ENCODE measurements around the gene CRHBP.
"Not testable (repeated sequence)": the region's sequence is repeated elsewhere in the genome, so short reads cannot be mapped to it uniquely, and the experiment has no call there.

The CRHBP gene

GRCh38 chr5:76960004-76960625 lies 7.3 kb downstream of the CRHBP start:
- peak; percentile 60 to 67 for DNase-seq

GRCh38 chr5:76964060-76964459 lies 11.2 kb downstream of the CRHBP start:
- DNase-seq = no peak

GRCh38 chr5:76971511-76971910 lies 18.7 kb downstream of the CRHBP start:
- no peak for DNase-seq

GRCh38 chr5:76972689-76973088 lies 19.8 kb downstream of the CRHBP start:
- DNase-seq = no peak

- DNase-seq = no peak
Observed at GRCh38 chr5:76974785-76975184, 21.9 kb downstream of the CRHBP start.

- no peak for DNase-seq
Observed at GRCh38 chr5:76978869-76979268, 26.0 kb downstream of the CRHBP start.

GRCh38 chr5:76980518-76981144 lies 27.8 kb downstream of the CRHBP start:
- no peak for DNase-seq

- DNase-seq = no peak
Observed at GRCh38 chr5:76982450-76982849, 29.6 kb downstream of the CRHBP start.

- no peak for DNase-seq
Observed at GRCh38 chr5:76983468-76983867, 30.6 kb downstream of the CRHBP start.

GRCh38 chr5:76986825-76987526 lies 34.1 kb downstream of the CRHBP start:
- no peak for DNase-seq

- DNase-seq = no peak
Observed at GRCh38 chr5:76990899-76991459, 38.1 kb downstream of the CRHBP start.

- DNase-seq = not testable (repeated sequence)
Observed at GRCh38 chr5:76993436-76993835, 40.6 kb downstream of the CRHBP start.

GRCh38 chr5:76994337-76994736 lies 41.5 kb downstream of the CRHBP start:
- DNase-seq = no peak

GRCh38 chr5:76998251-76998650 lies 45.4 kb downstream of the CRHBP start:
- DNase-seq = not testable (repeated sequence)

- peak; percentile 25 to 38 for DNase-seq
Observed at GRCh38 chr5:76999451-76999850, 46.6 kb downstream of the CRHBP start.

GRCh38 chr5:77003246-77003645 lies 50.4 kb downstream of the CRHBP start:
- no peak for DNase-seq

GRCh38 chr5:77006124-77006523 lies 53.3 kb downstream of the CRHBP start:
- no peak for DNase-seq

- no peak for DNase-seq
Observed at GRCh38 chr5:77008413-77008812, 55.6 kb downstream of the CRHBP start.

- no peak for DNase-seq
Observed at GRCh38 chr5:77010243-77010642, 57.4 kb downstream of the CRHBP start.

GRCh38 chr5:77011498-77011897 lies 58.7 kb downstream of the CRHBP start:
- DNase-seq = no peak

- no peak for DNase-seq
Observed at GRCh38 chr5:77012601-77013000, 59.8 kb downstream of the CRHBP start.

GRCh38 chr5:77015938-77016569 lies 63.2 kb downstream of the CRHBP start:
- peak; percentile 83 to 88 for DNase-seq

GRCh38 chr5:77016962-77017361 lies 64.1 kb downstream of the CRHBP start:
- DNase-seq = no peak

All from Kasumi-1 (cell line).